Lower leg skin (tissue), 4 donors: ENCODE measurements around the gene CSRP2. TPM values are rescaled to one million over a fixed set of nuclear protein-coding genes. Genes with fewer than 3 reads are reported as not detected.

Experiments
- DNase-seq, 2 donors: peaks; one replicate each; pipeline ENCODE4 v3.0.0-alpha.2; 2019; ENCODE audit warnings: low spot score in 2 of 2
- H3K4me3 ChIP-seq: fragments of 200-600 bp; sonication (generic); 2 replicates; pipeline ENCODE4 v1.5.1; 2017; ENCODE audit warnings: mild to moderate bottlenecking, low read depth; ENCODE audit not compliant: poor library complexity, severe bottlenecking
- POLR2A ChIP-seq, 2 donors: fragments of 450-650 bp; IDR thresholded peaks; one replicate each; pipeline ENCODE4 v1.6.1; 2016 to 2017; ENCODE audit warnings: antibody characterized with exemption in 2 of 2, mild to moderate bottlenecking in 1 of 2, moderate library complexity in 1 of 2
- WGBS, 2 donors: methylation state at CpG; one replicate each; pipeline ENCODE4 v1.1.5; 2018; 5-methylcytosine and 5-hydroxymethylcytosine counted together
- intact Hi-C: fragments of 100-400 bp; cut with DNase I; formaldehyde crosslinking; loops from one replicate; pipeline ENCODE4 v1.15.0; 2023; ENCODE audit warnings: low total_unique reads
- total RNA-seq, 4 donors: library from RNA; depleted of rRNA; stranded (reverse); fragments of >200 nt; gene quantifications; one replicate each; pipeline ENCODE4 v1.1.0, GENCODE V29; 2016
- TF ChIP-seq, protein P1 (sequence below), 3 donors: fragments of 450-650 bp; IDR thresholded peaks; one replicate each; pipeline ENCODE4 v1.5.1; 2016; ENCODE audit warnings: antibody characterized with exemption in 3 of 3, mild to moderate bottlenecking in 3 of 3, moderate library complexity in 2 of 3

The CSRP2 gene
- total RNA-seq, 4 donors from 2014 or later: 7.2 to 33.2 (median 14.3) TPM

DNA sequence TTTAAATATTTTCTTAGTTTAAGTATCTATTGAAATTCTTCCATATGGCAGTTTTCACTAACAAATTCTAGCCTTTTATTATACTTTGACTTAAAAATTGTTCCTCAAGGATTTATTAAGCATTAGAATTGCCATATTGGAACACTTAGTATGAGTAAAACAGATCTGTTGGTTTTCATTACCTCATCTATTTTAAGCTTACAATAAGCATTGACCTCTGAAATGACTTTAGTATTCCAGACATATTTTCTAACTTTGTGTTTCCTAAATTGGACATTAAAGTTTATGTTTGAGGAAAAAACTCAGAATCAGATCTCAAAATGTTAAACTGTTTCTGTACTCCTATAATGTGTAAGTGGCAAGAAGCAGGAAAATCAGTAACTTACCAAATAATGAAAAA lies 48.4 kb downstream of the CSRP2 start:
- DNase-seq: no peak
- intact Hi-C loops: no loop called here
- TF ChIP-seq POLR2A (IDR thresholded peaks at IDR 0.05): no peak
- TF ChIP-seq, protein P1, sequence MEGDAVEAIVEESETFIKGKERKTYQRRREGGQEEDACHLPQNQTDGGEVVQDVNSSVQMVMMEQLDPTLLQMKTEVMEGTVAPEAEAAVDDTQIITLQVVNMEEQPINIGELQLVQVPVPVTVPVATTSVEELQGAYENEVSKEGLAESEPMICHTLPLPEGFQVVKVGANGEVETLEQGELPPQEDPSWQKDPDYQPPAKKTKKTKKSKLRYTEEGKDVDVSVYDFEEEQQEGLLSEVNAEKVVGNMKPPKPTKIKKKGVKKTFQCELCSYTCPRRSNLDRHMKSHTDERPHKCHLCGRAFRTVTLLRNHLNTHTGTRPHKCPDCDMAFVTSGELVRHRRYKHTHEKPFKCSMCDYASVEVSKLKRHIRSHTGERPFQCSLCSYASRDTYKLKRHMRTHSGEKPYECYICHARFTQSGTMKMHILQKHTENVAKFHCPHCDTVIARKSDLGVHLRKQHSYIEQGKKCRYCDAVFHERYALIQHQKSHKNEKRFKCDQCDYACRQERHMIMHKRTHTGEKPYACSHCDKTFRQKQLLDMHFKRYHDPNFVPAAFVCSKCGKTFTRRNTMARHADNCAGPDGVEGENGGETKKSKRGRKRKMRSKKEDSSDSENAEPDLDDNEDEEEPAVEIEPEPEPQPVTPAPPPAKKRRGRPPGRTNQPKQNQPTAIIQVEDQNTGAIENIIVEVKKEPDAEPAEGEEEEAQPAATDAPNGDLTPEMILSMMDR (IDR thresholded peaks at IDR 0.05): no peak
- H3K4me3 ChIP-seq: no peak overlapping the region

DNA sequence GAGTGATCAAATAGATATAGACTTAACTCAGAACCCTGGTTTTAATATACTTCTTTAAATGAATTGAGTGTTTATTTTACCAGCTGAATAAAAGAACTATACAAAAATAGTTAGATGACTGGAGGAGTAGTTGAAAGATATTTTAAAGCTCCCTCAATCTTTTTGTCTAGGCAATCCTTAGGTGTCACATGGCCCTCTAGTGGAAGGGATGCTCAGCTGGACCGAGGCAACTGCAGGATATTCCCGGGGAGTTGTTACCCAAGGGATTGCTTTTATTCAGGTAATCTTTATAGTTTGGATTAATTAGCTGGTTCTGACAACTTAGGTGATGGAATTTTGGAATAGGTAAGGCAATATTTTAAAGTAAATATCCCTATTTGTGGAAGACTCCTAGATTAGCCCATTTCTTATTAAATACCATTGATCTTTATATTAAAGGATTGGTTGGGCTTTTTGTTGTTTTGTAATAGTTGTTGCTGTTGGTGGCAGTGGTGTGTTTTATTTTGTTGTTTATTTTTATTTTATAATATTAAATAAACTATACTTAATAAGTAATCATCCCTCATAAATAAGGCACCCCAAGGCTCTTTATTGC lies 57.8 kb downstream of the CSRP2 start:
- no peak overlapping the region for H3K4me3 ChIP-seq
- intact Hi-C loops: no loop called here
- no peak for DNase-seq
- 33 to 35% methylated on average over 2 of the region's 2 CpGs for whole genome bisulfite sequencing, 2 donors
- TF ChIP-seq, protein P1 (IDR thresholded peaks at IDR 0.05): no peak
- no peak for TF ChIP-seq POLR2A (IDR thresholded peaks at IDR 0.05)

DNA sequence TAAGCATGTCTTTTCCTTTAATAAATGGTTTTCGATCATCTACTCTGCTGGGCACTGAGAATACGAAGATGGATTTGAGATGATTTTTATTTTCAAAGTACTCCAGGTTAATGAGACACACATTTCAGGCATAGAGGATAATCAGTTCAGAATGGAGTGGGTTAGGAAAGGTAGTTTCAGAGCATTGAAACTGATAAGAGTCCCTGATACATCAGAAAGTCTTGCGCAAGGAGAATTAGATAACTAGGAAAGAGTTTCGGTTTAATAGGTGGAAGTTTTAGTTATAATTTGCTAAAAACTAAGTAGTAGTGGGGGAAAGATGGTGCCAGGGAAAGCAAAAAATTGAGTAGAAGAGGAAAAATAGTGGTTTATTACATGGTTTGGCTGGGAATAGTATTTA lies 64.8 kb downstream of the CSRP2 start:
- TF ChIP-seq, protein P1 (IDR thresholded peaks at IDR 0.05): no peak
- no peak for TF ChIP-seq POLR2A (IDR thresholded peaks at IDR 0.05)
- H3K4me3 ChIP-seq: no peak overlapping the region
- intact Hi-C loops: no loop called here
- DNase-seq: no peak
- WGBS, 2 donors: 97 to 98% methylated on average over 4 of the region's 4 CpGs

DNA sequence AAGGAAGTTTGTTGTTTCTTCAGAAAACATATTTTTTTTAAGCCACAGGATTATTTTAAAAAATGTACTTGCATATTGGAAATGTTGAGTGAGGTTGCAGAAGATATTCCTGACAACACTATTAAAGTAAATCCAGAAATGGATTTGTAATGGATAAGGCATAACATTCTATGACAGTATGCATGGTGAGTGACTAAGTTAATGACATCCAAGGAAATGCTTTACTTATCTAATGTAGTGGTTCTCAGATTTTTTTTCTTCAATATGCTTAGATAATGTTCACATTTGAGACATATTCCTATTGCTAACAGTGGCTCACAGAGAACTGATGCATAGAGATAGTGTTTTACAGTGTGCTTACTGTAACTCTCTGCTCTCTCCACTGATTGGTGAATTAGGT lies 65.6 kb downstream of the CSRP2 start:
- no peak overlapping the region for H3K4me3 ChIP-seq
- no peak for DNase-seq
- intact Hi-C loops: no loop called here
- TF ChIP-seq POLR2A (IDR thresholded peaks at IDR 0.05): no peak
- TF ChIP-seq, protein P1 (IDR thresholded peaks at IDR 0.05): no peak

DNA sequence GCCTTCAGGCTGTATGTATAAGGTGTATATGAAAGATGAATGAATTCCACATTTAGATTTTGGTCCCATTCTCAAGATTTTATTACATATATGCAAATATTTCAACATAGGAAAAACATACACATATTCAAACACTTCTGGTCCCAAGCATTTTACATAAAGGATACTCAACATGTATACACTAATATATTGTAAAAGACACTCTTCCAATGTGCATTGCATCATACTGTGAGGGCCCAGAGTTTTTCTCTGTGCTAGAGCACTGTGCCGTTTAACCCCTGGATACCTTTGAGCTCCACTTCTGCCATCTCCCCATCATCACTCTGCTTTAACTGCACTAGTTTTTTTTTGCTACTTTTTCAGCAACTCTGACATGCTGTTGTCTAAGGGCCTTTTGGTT lies 66.8 kb downstream of the CSRP2 start:
- H3K4me3 ChIP-seq: no peak overlapping the region
- DNase-seq: no peak
- TF ChIP-seq POLR2A (IDR thresholded peaks at IDR 0.05): no peak
- TF ChIP-seq, protein P1 (IDR thresholded peaks at IDR 0.05): no peak
- intact Hi-C loops: no loop called here
- 74 to 100% methylated on average over 1 of the region's 1 CpG for WGBS, 2 donors
